WTC11 (cell line): ENCODE data around the gene SCIMP. TPM values are rescaled to one million over a fixed set of nuclear protein-coding genes. Genes with fewer than 3 reads are reported as not detected.
"Not testable (repeated sequence)": the region's sequence is repeated elsewhere in the genome, so short reads cannot be mapped to it uniquely, and the experiment has no call there.

Source experiments
- ATAC-seq: fragments of 200-7000 bp; cut with Tn5 transposase; 2 replicates; pipeline ENCODE4 v1.10.0; 2021; ENCODE audit warnings: mild to moderate bottlenecking, moderate library complexity
- CTCF ChIA-PET: fragments of 300-600 bp; sonication (Branson Sonifier 250); formaldehyde crosslinking; loops from one replicate; lab custom pipeline; 2021; ENCODE audit warnings: antibody characterized with exemption; lab: Charles Lee
- POLR2A ChIA-PET: fragments of 350-600 bp; sonication (Branson Sonifier 250); formaldehyde crosslinking; loops from one replicate; lab custom pipeline; 2021; ENCODE audit warnings: antibody characterized with exemption; lab: Charles Lee
- DNase-seq: peaks from one replicate; pipeline ENCODE4 v3.0.0; 2021; ENCODE audit warnings: low spot score
- H3K27ac Mint-ChIP-seq: 2 replicates; pipeline ENCODE4 v1.8.0; 2021; ENCODE audit warnings: mixed read lengths
- H3K27me3 Mint-ChIP-seq: 2 replicates; pipeline ENCODE4 v1.8.0; 2021; ENCODE audit warnings: low read depth, mild to moderate bottlenecking, moderate library complexity, mixed read lengths
- H3K36me3 Mint-ChIP-seq: 2 replicates; pipeline ENCODE4 v1.8.0; 2021; ENCODE audit warnings: mixed read lengths
- H3K4me1 Mint-ChIP-seq: 2 replicates; pipeline ENCODE4 v1.8.0; 2022; ENCODE audit warnings: mixed read lengths
- H3K4me3 Mint-ChIP-seq: 2 replicates; pipeline ENCODE4 v1.8.0; 2021; ENCODE audit warnings: mild to moderate bottlenecking, moderate library complexity, mixed read lengths
- H3K9me3 Mint-ChIP-seq: 2 replicates; pipeline ENCODE4 v1.8.0; 2021; ENCODE audit warnings: mixed read lengths
- CBFB ChIP-seq: sonication (generic); formaldehyde crosslinking; IDR thresholded peaks from 2 replicates; pipeline ENCODE4 v1.8.1; 2022; ENCODE audit warnings: mild to moderate bottlenecking, low read depth, missing genetic modification reagents
- HMGA2 ChIP-seq: fragments of 250-450 bp; sonication (Bioruptor Pico); IDR thresholded peaks from 2 replicates; pipeline ENCODE4 v1.4.0; 2021; ENCODE audit warnings: mild to moderate bottlenecking, moderate library complexity
- NFYB ChIP-seq: sonication (generic); formaldehyde crosslinking; conservative IDR thresholded peaks from 2 replicates; pipeline ENCODE4 v1.8.0; 2022; ENCODE audit warnings: low read depth, missing genetic modification reagents
- NR2C2 ChIP-seq: sonication (generic); formaldehyde crosslinking; IDR thresholded peaks from 2 replicates; pipeline ENCODE4 v1.8.0; 2022; ENCODE audit warnings: mild to moderate bottlenecking, missing genetic modification reagents
- NR3C1 ChIP-seq: sonication (generic); formaldehyde crosslinking; conservative IDR thresholded peaks from 2 replicates; pipeline ENCODE4 v1.8.1; 2023; ENCODE audit warnings: low read depth, mild to moderate bottlenecking, missing genetic modification reagents
- PRRX2 ChIP-seq: fragments of 250-450 bp; sonication (Bioruptor Pico); IDR thresholded peaks from 2 replicates; pipeline ENCODE4 v1.8.0; 2021; ENCODE audit warnings: mild to moderate bottlenecking
- RORB ChIP-seq: fragments of 250-450 bp; sonication (Bioruptor Pico); IDR thresholded peaks from 2 replicates; pipeline ENCODE4 v1.9.0; 2021; ENCODE audit warnings: mild to moderate bottlenecking
- SOX15 ChIP-seq: fragments of 250-450 bp; sonication (Bioruptor Pico); IDR thresholded peaks from 2 replicates; pipeline ENCODE4 v1.9.0; 2021; ENCODE audit warnings: mild to moderate bottlenecking
- TEAD4 ChIP-seq: sonication (generic); formaldehyde crosslinking; IDR thresholded peaks from 2 replicates; pipeline ENCODE4 v1.8.0; 2022; ENCODE audit warnings: mild to moderate bottlenecking, missing genetic modification reagents
- TP53 ChIP-seq: sonication (generic); formaldehyde crosslinking; IDR thresholded peaks from 2 replicates; pipeline ENCODE4 v1.8.1; 2023; ENCODE audit warnings: mild to moderate bottlenecking, missing genetic modification reagents
- USF2 ChIP-seq: sonication (generic); formaldehyde crosslinking; IDR thresholded peaks from 2 replicates; pipeline ENCODE4 v1.8.1; 2023; ENCODE audit warnings: mild to moderate bottlenecking, missing genetic modification reagents, moderate library complexity
- ZNF396 ChIP-seq: fragments of 250-450 bp; sonication (Bioruptor Pico); IDR thresholded peaks from 2 replicates; pipeline ENCODE4 v1.8.0; 2021; ENCODE audit warnings: mild to moderate bottlenecking, moderate library complexity, borderline replicate concordance
- ZNF416 ChIP-seq: fragments of 250-450 bp; sonication (Bioruptor Pico); IDR thresholded peaks from 2 replicates; pipeline ENCODE4 v1.9.0; 2021; ENCODE audit warnings: mild to moderate bottlenecking, inconsistent platforms
- ZNF423 ChIP-seq: fragments of 250-450 bp; sonication (Bioruptor Pico); IDR thresholded peaks from 2 replicates; pipeline ENCODE4 v2.1.2; 2022; ENCODE audit warnings: mild to moderate bottlenecking, moderate library complexity
- ZNF671 ChIP-seq: fragments of 250-450 bp; sonication (Bioruptor Pico); IDR thresholded peaks from 2 replicates; pipeline ENCODE4 v1.8.0; 2021; ENCODE audit warnings: mild to moderate bottlenecking
- total RNA-seq: library from RNA; stranded (reverse); gene quantifications from 3 replicates; pipeline ENCODE4 v1.2.3, GENCODE V29; 2021
- TF ChIP-seq, protein P1 (sequence below): fragments of 250-450 bp; sonication (Bioruptor Pico); IDR thresholded peaks from 2 replicates; pipeline ENCODE4 v1.8.0; 2021; ENCODE audit warnings: mild to moderate bottlenecking
- TF ChIP-seq, protein P2 (sequence below): sonication (generic); formaldehyde crosslinking; IDR thresholded peaks from 2 replicates; pipeline ENCODE4 v1.8.0; 2023; ENCODE audit warnings: missing genetic modification reagents, mild to moderate bottlenecking, borderline replicate concordance

The SCIMP gene
- total RNA-seq, 1 experiment from 2014 or later = not detected

DNA sequence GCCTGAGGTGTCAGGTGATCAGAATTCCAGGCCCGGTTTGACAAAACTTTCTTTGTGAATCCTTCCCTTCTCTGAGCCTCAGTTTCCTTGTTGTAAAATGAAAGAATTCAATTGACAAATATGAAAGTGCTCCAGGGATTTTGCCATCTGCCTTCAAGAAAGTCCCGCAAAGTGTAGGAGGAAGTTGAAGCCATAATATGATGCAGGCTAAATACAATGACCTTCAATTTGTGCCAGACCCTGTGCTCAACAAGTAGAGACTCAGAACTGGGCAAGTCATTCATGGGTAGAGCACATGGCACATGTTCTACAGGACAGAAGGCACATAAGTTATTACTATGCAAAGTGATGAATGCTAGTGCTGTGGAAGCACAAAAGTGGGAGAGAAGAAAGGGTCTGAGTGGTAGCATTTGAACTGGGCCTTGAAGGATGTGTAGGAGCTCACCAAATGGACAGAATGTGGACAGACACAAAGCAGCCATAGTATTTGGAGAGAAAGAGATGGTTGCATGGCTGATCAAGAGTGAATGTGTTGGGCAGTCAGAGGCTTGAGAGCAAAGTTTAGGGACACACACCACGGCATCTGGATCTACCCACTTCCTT is 2.4 kb upstream of the SCIMP start:
- Mint-ChIP-seq H3K4me3 (no peak overlapping the region), H3K36me3 (no peaks in the 10 kb centered on the region), H3K9me3 (no peaks in the 10 kb centered on the region), H3K27ac (no peak overlapping the region)
- DNase-seq (no peak), ATAC-seq (no peak)
- ChIA-PET POLR2A (no interaction called here), CTCF (interaction anchor here (1.0 to 2.2 kb wide), 7 partner anchors 9 to 249 kb away, joined by 3 to 16 read pairs (median 4); partner anchors contain the start of genes DERL2, MIS12 and ZNF594)
- TF ChIP-seq NR3C1 (CRISPR knock-in tag) (no peak), ZNF396 (CRISPR knock-in tag) (no peak), TP53 (CRISPR knock-in tag) (no peak), ZNF416 (CRISPR knock-in tag) (no peak)
- TF ChIP-seq, all 79 proteins: peak for 0
- Mint-ChIP-seq H3K4me1 (no peaks in the 10 kb centered on the region; the same call in 1 of the 2 replicates), H3K27me3 (no peaks in the 10 kb centered on the region; the same call in 1 of the 2 replicates)

DNA sequence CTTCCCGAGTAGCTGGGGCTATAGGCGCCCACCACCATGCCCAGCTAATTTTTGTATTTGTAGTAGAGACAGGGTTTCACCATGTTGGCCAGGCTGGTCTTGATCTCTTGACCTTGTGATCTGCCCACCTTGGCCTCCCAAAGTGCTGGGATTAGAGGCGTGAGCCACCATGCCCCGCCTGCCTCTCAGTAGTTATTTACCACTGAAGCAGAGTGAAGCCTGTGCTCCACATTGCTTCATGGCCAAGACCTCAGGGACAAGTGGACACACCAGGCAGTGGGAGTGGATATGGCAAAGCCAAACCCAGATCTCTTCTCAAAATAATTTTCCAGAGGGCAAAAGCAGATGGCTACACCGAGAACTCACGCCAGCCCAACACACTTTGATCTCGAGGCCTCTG is 1.2 kb downstream of the SCIMP start:
- ATAC-seq, H3K36me3 Mint-ChIP-seq, H3K4me3 Mint-ChIP-seq, H3K9me3 Mint-ChIP-seq, DNase-seq, CTCF ChIA-PET, POLR2A ChIA-PET, H3K27ac Mint-ChIP-seq, H3K27me3 Mint-ChIP-seq, H3K4me1 Mint-ChIP-seq: not testable (repeated sequence)

DNA sequence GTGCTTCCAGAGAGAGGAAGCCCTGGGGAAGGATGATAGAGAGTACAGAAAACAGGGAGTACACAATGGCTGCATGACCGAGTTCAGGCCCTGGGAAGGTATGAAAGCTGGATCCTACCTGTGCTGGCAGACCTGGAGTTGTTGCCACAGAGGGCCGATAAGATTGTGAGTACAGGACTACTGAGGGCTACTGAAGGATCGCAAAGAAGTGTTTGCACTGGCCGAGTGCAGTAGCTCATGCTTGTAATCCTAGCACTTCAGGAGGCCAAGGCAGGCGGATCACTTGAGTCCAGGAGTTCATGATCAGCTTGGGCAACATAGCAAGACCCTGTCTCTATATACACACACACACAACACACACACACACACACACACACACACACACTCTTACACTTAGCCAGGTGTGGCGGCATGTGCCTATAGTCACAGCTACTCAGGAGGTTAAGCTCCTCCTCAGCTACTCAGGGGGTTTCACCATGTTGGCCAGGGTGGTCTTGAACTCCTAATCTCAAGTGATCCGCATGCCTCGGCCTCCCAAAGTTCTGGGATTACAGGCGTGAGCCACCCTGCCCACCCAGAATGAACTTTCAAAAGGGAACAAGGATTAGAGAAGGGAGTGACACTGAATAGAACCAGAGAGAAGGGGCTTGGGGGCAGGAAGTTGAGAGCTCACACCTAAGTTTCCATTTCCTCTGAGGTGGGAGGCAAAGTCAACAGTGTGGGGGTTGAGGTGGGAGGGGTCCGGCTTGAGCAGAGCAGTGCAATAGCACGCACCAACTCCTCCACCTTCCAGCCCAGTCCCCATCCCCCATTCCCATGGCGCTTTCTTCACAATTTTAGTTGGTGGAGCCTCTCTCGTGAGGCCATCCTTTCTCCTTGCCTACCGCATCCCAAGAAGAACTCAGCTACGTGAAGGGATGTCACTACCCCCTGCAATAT is 7.5 kb downstream of the SCIMP start:
- Mint-ChIP-seq H3K27ac (0 out of 2 replicates have a peak overlapping the region, but pooled peaks have one; percentile 32), H3K9me3 (no peaks in the 10 kb centered on the region), H3K27me3 (no peaks in the 10 kb centered on the region), H3K4me3 (no peak overlapping the region), H3K4me1 (no peaks in the 10 kb centered on the region), H3K36me3 (no peaks in the 10 kb centered on the region)
- ChIA-PET POLR2A (no interaction called here), CTCF (interaction anchor here (1.2 to 3.5 kb wide), 2 partner anchors 10 to 36 kb away, joined by 6 to 15 read pairs; partner anchors contain the start of gene ZNF594)
- DNase-seq = no peak
- TF ChIP-seq NFYB (no peak), RORB (CRISPR knock-in tag) (no peak), ZNF396 (CRISPR knock-in tag) (no peak)
- no peak for ATAC-seq

DNA sequence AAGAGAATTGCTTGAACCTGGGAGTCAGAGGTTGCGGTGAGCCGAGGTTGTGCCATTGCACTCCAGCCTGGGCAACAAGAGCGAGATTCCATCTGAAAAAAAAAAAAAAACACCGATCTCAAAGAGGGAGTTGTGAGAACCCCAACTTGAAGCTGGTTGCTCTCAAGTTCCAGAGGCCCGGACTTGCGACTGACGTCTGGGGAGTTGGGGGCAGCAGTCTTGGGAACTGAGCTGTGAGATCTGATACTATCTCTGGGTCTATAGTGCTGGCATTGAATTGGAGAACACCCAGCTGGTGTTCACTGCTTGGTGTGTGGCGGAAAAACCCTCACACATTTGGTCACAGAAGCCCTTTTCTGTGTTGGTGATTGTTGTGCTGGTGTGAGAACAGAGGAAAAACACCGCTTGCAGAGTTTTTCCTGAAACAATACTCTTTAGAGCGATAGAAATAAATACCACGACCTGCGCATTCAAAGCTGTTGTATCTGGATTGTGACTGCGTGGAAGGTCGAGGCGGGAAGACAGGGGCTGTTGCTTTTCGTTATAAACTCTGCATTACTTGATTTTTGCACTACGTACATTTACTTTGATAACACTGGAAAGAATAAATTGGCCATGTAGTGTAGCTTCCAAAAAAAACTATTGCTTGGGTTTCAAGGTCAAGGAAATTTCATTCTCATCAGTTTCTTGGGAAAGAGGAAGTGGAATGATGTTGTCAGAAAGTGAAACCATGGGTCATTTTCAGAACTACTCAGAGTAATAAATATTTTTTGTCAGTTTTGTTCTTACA is 8.8 kb downstream of the SCIMP start:
- no peaks in the 10 kb centered on the region for H3K36me3 Mint-ChIP-seq
- H3K9me3 Mint-ChIP-seq = no peaks in the 10 kb centered on the region
- 0 out of 2 replicates have a peak, but pooled peaks cover 5% of the 10 kb centered on the region for H3K4me1 Mint-ChIP-seq
- CTCF ChIA-PET = interaction anchor here (2.0 kb wide), 1 partner anchor 12 kb away, joined by 6 read pairs; no protein-coding TSS in a partner anchor
- POLR2A ChIA-PET = no interaction called here
- 0 out of 2 replicates have a peak overlapping the region, but pooled peaks have one; percentile 23 for H3K27ac Mint-ChIP-seq
- H3K4me3 Mint-ChIP-seq = no peak overlapping the region
- ATAC-seq (no peak), DNase-seq (no peak)
- H3K27me3 Mint-ChIP-seq = no peaks in the 10 kb centered on the region
- TF ChIP-seq NR2C2 (CRISPR knock-in tag) (no peak), ZNF423 (CRISPR knock-in tag) (no peak), PRRX2 (CRISPR knock-in tag) (no peak), CBFB (CRISPR knock-in tag) (no peak), TEAD4 (CRISPR knock-in tag) (no peak), ZNF671 (no peak), ZNF396 (CRISPR knock-in tag) (no peak), HMGA2 (CRISPR knock-in tag) (no peak), SOX15 (no peak), USF2 (CRISPR knock-in tag) (no peak)
- TF ChIP-seq, protein P1, sequence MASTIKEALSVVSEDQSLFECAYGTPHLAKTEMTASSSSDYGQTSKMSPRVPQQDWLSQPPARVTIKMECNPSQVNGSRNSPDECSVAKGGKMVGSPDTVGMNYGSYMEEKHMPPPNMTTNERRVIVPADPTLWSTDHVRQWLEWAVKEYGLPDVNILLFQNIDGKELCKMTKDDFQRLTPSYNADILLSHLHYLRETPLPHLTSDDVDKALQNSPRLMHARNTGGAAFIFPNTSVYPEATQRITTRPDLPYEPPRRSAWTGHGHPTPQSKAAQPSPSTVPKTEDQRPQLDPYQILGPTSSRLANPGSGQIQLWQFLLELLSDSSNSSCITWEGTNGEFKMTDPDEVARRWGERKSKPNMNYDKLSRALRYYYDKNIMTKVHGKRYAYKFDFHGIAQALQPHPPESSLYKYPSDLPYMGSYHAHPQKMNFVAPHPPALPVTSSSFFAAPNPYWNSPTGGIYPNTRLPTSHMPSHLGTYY = no peak
- TF ChIP-seq, protein P2, sequence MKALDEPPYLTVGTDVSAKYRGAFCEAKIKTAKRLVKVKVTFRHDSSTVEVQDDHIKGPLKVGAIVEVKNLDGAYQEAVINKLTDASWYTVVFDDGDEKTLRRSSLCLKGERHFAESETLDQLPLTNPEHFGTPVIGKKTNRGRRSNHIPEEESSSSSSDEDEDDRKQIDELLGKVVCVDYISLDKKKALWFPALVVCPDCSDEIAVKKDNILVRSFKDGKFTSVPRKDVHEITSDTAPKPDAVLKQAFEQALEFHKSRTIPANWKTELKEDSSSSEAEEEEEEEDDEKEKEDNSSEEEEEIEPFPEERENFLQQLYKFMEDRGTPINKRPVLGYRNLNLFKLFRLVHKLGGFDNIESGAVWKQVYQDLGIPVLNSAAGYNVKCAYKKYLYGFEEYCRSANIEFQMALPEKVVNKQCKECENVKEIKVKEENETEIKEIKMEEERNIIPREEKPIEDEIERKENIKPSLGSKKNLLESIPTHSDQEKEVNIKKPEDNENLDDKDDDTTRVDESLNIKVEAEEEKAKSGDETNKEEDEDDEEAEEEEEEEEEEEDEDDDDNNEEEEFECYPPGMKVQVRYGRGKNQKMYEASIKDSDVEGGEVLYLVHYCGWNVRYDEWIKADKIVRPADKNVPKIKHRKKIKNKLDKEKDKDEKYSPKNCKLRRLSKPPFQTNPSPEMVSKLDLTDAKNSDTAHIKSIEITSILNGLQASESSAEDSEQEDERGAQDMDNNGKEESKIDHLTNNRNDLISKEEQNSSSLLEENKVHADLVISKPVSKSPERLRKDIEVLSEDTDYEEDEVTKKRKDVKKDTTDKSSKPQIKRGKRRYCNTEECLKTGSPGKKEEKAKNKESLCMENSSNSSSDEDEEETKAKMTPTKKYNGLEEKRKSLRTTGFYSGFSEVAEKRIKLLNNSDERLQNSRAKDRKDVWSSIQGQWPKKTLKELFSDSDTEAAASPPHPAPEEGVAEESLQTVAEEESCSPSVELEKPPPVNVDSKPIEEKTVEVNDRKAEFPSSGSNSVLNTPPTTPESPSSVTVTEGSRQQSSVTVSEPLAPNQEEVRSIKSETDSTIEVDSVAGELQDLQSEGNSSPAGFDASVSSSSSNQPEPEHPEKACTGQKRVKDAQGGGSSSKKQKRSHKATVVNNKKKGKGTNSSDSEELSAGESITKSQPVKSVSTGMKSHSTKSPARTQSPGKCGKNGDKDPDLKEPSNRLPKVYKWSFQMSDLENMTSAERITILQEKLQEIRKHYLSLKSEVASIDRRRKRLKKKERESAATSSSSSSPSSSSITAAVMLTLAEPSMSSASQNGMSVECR = no peak
